Measurements from ENCODE around the gene SERINC5. TPM values are rescaled to one million over a fixed set of nuclear protein-coding genes. Genes with fewer than 3 reads are reported as not detected.
"Not testable (repeated sequence)": the region's sequence is repeated elsewhere in the genome, so short reads cannot be mapped to it uniquely, and the experiment has no call there.

The SERINC5 gene
- total RNA-seq, 1 experiment from 2014 or later: 6.0 TPM

DNA sequence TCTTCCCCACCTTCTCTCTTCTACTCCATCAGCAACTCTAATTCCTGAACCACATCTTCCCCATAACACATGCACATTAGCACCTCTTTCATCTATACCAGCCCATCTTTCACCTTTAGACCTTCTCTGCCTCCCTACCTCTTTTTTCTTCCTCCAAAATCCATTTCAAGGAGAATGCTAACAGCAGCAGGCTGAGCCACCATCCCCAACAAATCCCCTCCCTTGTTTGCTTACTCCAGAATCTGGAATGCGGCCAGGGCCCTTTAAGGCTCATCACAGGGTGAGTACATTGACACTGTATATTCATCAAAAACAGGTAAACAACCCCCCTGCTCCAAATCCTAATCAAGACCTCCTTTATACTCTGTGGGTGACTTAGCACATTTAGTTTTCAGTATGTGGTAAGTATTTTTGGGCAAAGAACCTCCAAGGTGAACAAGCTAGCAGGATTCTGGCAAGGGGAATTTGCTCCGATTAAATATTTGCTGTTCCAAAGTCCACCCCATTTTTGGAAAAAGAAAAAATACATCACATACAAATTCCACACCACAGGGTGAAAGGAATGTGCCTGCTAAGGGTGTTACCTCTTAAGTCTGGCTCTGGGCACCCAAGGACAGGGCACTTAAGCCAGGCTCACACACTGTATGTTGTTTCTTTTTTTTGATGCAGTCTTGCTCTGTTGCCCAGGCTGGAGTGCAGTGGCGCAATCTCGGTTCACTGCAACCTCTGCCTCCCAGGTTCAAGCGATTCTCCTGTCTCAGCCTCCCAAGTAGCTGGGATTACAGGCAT, 71.4 kb downstream of the SERINC5 start:
- in situ Hi-C loops (cut with HindIII; ENCODE audit: low sequenced_read_pairs): no loop called here
- no peak for DNase-seq (ENCODE audit: low spot score)

DNA sequence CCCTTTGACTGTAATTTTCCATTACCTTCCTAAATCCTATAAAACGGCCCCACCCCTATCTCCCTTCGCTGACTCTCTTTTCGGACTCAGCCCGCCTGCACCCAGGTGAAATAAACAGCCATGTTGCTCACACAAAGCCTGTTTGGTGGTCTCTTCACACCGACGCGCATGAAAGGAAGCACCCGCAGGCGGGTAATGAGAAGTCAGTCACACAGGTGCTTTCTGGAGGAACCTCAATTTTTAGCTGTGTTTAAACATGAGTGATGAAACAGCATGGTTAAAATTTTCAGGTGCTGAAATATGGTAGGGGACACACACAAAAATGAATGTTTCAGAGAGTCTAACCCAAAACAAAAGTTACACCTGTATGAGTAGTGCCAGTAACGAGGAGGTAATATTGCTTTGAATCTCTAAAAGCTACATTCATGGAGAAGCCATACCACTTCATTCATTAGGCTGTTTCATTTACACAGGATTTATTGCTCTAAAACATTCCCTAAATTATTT, 72.1 kb downstream of the SERINC5 start:
- in situ Hi-C loops (cut with HindIII; ENCODE audit: low sequenced_read_pairs): not testable (repeated sequence)

DNA sequence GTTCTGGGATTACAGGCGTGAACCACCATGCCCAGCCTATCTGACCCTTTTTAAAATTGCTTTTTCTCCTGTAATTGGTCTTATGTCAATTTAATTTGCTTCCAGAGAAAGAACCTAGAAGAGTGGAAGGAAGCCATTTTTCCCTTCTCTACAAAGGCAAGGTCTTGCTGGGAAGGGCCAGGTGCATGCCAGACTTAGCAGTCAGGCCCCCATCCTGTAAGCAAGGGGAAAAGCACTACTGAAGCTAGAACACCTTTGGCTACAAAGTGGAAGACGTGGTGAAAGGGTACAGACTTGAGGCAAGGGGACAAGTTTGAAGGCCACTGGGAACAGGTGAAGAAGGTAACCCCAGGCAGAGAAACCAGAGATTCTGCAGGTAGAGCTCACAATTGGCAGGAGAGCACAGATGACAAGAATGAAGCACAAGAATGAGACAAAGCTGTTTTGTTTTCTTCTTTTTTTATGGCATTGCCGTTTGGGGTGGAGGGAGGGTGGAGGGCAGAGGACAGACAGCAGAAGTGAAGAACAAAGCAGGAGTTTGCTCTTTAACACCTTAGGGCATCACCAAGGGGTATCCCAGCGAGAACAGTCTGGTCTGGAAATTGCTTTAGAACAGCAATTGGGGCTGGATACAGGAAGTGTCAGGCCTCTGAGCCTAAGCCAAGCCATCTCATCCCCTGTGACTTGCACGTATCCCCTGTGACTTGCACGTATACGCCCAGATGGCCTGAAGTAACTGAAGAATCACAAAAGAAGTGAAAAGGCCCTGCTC, 72.9 kb downstream of the SERINC5 start:
- in situ Hi-C loops (cut with HindIII; ENCODE audit: low sequenced_read_pairs): no loop called here
- DNase-seq (ENCODE audit: low spot score): no peak

More for the DNA sequence above, 72.1 kb downstream of the SERINC5 start:
- DNase-seq (ENCODE audit: low spot score): not testable (repeated sequence)

DNA sequence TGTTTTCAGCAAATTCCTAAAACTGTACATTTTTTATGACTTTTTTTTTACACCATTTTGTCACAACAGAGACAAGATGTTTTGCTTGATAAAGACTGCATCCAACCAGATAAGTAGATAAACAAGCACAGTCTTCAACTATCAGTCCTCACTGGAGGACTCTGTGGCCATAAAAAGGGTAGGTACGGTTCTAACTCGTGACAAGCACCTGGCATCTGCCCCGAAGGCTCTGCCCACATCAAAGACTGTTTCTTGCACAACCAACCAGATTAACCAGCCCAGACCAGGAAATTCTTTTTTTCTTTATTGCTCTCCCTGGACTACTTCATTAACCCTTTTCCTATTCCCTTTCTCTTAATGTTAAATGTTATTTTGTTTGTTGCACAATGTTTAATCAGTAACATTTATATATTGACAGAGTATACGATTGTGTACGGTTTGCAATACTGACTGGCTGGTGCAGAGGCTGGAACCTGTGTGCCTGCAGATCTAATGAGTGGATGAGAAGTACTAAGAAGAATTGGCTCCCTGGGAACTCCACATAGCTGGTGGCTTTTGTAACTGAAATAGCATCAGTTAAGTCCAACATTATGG, 74.1 kb downstream of the SERINC5 start:
- in situ Hi-C loops (cut with HindIII; ENCODE audit: low sequenced_read_pairs): no loop called here
- no peak for DNase-seq (ENCODE audit: low spot score)

DNA sequence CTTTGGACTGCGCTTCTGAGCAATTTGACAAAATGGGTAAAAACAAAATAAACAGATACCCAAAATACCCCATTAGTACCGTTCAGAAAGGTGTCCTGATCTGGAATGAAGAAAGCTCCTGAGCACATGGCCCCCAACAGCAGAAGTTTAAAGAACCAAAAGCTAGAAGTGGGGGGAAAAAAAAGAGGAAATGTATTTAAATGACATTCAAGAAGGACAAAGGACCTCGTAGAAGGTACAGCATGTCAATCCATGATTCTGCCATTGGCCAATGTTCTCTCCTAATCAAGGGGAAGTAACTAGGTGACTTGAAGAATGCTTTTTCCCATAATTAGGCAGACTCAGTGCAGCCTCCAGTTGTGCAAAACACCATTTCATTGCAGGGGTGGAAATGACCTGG, 78.6 kb downstream of the SERINC5 start:
- DNase-seq (ENCODE audit: low spot score): no peak
- in situ Hi-C loops (cut with HindIII; ENCODE audit: low sequenced_read_pairs): no loop called here

DNA sequence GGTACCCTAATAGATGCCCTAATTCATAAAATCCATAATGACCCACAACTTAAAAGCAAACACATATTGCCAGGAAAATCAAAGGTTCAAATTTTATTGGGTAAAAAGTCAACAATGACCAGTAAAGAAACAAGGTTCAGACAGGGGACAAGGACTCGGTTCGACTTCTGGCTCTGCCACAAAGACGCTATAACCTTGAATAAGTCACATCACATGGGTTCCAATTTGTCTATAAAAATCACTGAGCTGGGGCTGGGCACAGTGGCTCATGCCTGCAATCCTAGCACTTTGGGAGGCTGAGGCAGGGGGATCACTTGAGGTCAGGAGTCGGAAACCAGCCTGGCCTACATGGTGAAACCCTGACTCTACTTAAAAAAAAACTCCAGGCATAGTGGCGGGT, 80.5 kb downstream of the SERINC5 start:
- DNase-seq (ENCODE audit: low spot score): no peak
- in situ Hi-C loops (cut with HindIII; ENCODE audit: low sequenced_read_pairs): no loop called here

DNA sequence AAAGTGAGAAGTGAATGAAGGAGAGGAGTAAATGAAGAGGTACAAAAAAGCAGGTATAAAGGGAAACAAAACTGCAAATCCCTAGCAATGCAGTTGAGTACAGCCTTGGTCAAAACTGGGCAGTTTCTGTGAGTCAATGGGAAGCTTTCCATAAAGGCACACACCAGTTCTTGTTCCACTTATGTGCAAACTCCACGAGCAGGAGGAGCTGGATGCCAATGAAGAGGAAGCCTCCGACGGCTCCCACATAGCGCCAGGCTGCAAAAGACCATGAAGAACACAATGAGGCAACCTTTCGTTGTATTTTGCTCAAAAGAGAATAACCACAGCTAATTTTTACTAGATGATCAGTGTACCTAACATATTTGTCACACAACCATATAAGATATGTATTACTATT, 81.1 kb downstream of the SERINC5 start:
- in situ Hi-C loops (cut with HindIII; ENCODE audit: low sequenced_read_pairs): no loop called here
- no peak for DNase-seq (ENCODE audit: low spot score)

DNA sequence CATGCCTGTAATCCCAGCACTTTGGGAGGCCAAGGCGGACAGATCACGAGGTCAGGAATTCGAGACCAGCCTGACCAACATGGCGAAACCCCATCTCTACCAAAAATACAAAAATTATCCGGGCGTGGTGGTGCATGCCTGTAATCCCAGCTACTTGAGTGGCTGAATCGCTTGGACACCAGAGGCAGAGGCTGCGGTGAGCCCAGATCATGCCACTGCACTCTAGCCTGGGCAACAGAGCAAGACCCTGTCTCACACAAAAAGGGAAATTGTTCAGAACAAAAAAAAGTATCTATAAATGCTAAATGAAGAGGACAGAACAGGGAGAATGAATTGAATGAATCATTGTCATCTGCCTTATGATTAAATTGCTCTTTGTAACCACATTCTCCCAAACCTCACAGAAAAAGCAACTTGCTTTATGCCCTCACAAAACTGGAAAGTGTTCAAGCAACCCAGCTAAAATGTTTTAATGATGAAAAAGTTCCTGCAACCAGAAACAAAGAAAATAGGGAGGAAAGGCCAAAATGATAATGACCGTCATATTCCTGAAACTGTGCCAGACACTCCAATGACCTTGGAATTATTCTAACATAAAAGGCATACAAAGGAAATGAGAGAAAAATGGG, 83.7 kb downstream of the SERINC5 start:
- in situ Hi-C loops (cut with HindIII; ENCODE audit: low sequenced_read_pairs): no loop called here
- no peak for DNase-seq (ENCODE audit: low spot score)

DNA sequence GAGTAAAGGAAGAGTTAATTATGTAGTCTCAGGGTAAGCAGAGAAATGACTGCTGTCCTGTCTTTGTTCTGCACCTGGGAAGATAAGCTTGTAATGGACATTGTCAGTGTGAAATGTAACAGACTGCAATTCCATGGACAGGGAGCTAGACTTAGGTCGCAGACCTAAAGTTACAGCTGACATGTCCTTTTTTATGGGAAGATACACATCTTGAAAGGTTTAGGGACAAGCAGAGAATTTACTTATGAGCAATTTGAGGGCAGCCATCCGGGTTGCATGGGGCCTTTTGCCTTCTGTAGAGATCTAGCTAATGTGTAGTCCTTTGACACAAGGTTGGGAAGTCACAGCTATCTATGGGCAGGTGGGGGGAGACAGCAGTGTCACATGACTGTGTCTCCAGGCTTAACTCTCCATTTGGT, 85.7 kb downstream of the SERINC5 start:
- no peak for DNase-seq (ENCODE audit: low spot score)
- in situ Hi-C loops (cut with HindIII; ENCODE audit: low sequenced_read_pairs): no loop called here

DNA sequence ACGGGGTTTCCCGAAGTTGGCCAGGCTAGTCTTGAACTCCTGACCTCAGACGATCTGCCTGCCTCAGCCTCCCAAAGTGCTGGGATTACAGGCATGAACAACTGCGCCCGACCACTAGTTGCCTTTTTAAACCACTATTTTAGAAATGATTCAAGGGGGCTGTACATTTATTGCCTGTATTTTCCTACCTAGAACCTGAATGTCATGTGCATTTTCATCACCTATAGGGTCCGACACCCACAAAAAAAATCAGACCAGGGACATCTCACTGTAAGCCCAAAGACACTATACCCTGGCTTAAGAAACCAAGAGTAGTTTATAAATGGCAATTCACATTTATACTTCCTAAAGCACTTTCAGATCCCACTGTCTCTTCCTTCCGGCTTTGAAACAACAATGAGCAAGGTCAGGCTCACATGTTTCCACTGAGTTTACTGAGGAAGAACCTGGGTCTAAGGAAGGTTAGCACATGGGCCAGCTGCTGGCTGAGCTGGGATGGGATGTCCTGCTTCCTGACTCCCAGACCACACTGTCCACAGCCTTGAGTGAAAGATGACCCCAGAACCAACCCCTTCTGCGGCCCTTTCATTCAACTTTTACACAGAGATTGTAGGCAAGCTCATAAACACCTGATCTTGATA, 87.3 kb downstream of the SERINC5 start:
- in situ Hi-C loops (cut with HindIII; ENCODE audit: low sequenced_read_pairs): no loop called here
- DNase-seq (ENCODE audit: low spot score): no peak

DNA sequence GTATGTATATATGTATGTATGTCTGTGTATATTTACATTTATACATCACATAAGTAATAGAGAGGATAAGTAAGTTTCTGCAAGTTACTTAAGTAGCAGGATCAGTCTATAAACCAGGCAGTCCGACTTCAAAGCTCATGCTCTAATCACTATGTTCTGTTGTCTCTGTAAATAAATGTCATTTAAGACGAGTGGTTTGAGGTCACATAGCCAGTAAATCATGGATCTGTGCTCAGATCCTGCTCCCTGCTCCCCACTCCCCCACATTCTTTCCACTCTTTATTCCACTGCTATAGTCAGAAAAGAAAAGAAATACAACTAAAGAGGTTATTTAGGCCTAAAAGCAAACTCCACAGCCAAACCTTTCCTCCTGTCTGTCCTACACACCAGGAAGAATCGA, 90.4 kb downstream of the SERINC5 start:
- DNase-seq (ENCODE audit: low spot score): no peak
- in situ Hi-C loops (cut with HindIII; ENCODE audit: low sequenced_read_pairs): no loop called here

DNA sequence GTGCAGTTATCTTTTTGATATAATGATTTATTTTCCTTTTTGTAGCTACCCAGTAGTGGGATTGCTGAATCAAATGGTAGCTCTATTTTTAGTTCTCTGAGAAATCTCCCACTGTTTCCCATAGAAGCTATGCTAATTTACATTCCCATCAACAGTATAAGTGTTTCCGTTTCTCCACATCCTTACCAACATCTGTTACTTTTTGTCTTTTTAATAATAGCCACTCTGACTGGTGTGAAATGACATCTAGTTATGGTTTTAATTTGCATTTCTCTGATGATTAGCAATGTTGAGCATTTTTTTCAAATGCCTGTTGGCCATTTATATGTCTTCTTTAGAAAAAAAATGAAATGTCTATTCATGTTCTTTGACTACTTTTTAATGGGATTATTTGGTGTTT, 94.7 kb downstream of the SERINC5 start:
- in situ Hi-C loops (cut with HindIII; ENCODE audit: low sequenced_read_pairs): no loop called here
- no peak for DNase-seq (ENCODE audit: low spot score)

DNA sequence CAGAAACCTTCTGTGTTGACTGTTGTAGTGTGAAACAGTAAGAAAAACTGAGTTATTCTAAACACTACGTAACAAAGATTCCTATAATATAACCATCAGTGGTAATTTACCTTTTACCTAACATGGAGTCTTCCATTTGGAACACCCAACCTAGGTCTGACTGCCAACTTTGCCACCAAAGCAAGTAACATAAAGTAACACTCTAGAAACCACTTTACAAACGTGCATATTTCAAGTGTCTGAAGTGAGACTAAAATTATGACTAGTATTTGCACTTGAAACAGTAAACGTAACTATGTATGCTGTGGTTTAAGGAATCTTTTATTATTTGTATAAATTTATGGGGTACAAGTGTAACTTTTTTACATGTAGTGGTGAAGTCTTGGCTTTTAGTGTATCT, 95.6 kb downstream of the SERINC5 start:
- DNase-seq (ENCODE audit: low spot score): no peak
- in situ Hi-C loops (cut with HindIII; ENCODE audit: low sequenced_read_pairs): no loop called here

DNA sequence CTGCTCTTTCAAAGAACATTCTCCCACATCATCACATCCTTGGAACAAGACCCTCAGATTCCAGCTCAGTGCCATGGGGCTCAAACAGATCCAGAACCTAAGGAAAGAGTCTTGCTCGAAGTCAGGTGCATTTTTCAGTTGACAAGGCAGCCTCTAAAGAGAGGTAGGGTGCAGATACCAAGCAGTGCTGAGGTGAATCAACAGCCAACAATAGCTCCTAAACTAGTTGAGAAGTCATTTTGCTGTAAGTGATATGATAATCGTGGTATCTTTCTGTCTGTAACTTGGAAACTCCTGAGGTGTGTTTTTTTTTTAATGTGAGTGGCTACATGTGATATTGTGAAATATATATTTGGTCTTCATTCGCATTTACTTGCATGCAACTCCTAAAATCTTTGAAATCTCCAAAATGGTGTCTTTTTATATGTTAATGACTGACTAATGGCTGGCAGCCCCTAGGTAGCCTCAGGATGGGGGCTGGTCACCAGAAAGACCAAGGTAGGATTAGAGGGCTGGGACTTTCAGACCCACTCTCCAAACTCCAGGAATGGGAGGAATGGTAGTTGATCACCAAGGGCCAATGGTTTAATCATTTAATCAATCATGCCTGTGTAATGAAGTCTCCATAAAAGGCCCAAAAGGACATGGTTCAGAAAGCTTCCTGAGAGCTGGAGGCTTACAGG, 96.6 kb downstream of the SERINC5 start:
- DNase-seq (ENCODE audit: low spot score): no peak
- in situ Hi-C loops (cut with HindIII; ENCODE audit: low sequenced_read_pairs): no loop called here

DNA sequence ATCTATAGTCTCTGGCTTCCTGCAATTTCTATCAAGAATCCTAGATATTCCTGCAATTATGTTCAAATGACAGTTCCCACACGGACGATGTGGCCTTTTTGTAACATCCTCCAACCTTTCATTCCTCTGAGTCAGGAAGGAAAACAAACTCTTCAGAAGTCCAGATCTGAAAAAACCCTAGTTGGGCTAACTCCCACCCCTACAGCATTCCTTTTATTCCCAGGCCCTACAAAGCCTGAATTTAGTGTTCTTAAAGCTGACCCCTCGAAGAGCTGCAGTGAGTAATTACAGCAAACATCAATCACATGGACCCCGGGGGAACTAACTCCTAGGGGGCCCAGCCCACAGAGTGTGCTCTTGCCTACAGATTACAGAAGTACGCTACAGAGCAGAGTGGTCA, 99.7 kb downstream of the SERINC5 start:
- in situ Hi-C loops (cut with HindIII; ENCODE audit: low sequenced_read_pairs): no loop called here
- no peak for DNase-seq (ENCODE audit: low spot score)

DNA sequence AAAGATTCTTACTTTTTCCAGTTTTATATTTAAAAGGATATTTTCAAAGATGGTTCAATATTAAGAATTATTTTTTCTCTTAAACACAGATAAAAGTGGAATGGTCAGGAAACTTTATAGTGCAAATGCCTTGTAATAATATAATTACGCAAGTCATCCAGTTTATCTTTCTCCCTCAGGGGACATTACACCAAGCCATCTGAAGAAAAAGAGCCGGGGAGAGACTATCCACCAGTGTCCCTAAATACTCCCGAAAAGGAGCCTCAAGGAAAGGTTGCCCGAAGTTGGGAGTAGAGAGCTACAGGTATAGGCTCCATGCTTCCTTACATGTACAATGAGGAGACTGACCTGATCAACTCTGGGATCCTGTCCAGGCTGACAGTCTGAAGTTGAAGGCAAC, 101.1 kb downstream of the SERINC5 start:
- in situ Hi-C loops (cut with HindIII; ENCODE audit: low sequenced_read_pairs): no loop called here
- DNase-seq (ENCODE audit: low spot score): no peak

DNA sequence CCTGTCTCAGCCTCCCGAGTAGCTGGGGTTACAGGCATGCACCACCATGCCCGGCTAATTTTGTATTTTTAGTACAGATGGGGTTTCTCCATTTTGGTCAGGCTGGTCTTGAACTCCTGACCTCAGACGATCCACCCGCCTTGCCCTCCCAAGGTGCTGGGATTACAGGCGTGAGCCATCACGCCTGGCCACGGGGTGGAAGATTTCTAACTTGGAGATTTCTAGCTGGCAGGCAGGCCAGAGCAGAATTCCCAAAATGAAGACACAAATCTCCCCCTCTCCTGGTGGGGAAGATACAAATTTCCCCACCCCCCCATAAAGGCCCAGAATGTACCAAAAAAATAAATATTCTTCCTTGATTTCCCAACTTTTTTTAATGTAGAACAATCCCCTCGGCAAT, 101.6 kb downstream of the SERINC5 start:
- DNase-seq (ENCODE audit: low spot score); in situ Hi-C loops (cut with HindIII; ENCODE audit: low sequenced_read_pairs): not testable (repeated sequence)

DNA sequence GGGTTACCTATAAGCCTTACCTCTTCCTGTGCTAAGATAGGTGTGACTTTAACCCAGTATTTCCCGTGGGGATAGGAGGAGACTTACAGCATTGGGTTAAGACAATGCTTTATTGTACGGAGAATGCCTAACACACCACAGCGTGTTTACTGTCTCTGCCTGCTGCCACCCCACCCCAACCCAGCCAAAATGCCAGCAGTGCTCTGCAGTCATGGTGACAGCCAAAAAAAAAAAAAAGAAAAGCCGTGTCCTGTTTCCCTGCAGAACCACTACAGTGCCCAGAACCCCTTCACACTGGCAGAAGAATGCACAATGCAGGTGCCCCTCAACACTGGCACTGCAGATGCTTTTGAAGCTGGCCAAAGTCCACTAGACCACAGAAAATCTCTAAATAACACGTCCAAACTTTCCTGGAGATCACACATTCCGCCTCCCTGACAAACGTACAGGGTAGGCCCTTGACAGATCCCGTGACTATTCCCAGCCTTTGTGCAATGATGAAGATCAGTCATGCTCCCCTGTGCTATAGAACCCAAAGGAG, 102.2 kb downstream of the SERINC5 start:
- DNase-seq (ENCODE audit: low spot score): peak; percentile 17
- in situ Hi-C loops (cut with HindIII; ENCODE audit: low sequenced_read_pairs): no loop called here
